HG02852 (cell line): ENCODE data around the gene CDK5R1.

Experiments
- ATAC-seq: cut with Tn5 transposase; IDR thresholded peaks from one replicate; pipeline ENCODE4 v1.9.1; 2021; ENCODE audit warnings: mild to moderate bottlenecking, moderate library complexity; ENCODE audit not compliant: unreplicated experiment

CDK5R1 gene

DNA sequence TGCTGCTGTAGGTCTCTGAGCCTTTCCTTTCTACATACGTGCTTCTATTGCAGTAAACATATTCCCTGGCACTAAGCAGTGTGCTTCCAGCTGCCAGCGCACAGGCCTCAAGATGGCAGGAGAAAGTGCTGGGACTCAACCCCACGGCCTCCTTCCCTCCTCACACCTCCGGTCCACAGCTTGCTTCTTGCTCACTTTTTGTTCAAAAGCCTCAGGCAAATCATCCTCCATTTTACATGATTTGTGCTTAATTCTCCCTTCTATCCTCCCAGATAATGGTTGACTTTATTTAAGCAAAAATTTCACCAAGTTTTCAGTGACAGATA lies 5.4 kb downstream of the CDK5R1 start:
- ATAC-seq = no peak

DNA sequence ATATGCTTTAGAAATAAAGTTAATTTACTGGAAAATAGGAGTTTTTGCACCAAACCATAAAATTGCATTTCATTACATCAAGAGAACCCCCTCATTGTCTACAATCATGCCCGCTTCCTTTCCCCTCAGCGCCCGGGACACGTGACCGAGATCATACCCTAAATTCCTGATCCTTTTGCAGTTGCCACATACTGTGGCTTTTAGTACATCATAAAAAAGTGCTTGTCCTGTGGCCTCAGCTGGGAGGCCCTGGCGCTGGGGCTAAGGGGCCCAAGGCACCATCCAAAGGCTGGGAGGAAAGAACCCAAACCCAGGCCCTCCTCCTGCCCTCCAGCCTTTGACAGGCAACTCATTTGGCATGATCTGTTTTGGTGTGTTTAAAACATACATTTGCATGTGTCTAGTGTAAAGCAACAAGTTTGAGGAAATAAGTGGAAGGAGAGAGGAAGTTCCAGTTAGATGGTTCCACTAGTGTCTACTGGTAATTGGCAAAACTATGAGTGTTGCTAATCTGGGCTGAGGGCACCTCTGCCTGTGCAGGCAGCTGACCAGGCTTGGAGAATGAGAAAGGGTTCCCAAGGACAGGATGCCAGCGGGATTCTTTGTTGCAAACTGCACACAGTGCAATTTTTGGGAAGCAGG lies 6.0 kb downstream of the CDK5R1 start:
- ATAC-seq = no peak

DNA sequence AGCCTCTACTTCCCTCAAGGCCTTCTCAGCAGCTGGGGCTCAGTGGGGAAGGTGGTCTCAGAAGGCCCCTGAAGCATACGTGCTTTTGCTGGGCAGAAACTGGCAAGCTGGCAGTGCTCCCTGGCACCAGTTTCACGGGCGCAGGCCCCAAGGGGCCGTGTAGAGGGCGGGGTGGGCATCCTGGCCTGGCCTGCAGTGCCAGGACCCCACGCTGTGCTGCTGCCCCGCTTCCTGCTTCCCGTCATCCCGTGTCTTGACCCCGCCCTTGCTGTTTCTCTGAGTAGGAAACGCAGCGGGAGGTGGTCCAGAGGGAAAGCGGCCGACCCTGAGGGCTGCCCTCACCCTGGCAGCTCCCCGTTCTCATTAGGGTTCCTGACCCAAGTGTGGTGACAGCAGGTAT lies 6.8 kb downstream of the CDK5R1 start:
- ATAC-seq = no peak

DNA sequence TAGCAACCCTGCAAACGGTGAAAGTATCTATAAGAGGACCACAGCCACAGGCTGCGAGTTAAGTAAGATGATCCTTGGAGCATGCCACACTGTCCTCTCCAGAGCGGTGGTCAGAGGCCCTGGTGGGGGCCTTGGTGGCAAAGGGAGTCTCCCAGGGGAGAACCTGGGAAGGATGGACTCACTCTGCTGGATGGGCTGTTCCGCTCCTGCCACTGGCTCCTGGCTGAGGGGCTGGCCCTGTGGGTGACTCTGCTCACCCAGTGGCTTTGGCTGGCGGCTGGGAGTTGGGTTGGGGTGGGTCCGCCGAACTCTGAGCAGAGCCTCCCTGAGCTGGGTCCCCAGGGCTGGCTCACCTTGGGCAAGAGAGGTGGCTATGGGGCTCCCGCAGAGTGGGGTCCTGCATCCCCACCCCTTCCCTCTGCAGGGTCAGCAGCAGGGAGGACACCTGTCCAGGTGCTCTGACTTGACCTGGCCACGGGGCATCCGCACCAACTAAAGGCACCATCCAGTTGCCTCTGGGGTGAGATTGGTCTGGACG lies 7.3 kb downstream of the CDK5R1 start:
- no peak for ATAC-seq

DNA sequence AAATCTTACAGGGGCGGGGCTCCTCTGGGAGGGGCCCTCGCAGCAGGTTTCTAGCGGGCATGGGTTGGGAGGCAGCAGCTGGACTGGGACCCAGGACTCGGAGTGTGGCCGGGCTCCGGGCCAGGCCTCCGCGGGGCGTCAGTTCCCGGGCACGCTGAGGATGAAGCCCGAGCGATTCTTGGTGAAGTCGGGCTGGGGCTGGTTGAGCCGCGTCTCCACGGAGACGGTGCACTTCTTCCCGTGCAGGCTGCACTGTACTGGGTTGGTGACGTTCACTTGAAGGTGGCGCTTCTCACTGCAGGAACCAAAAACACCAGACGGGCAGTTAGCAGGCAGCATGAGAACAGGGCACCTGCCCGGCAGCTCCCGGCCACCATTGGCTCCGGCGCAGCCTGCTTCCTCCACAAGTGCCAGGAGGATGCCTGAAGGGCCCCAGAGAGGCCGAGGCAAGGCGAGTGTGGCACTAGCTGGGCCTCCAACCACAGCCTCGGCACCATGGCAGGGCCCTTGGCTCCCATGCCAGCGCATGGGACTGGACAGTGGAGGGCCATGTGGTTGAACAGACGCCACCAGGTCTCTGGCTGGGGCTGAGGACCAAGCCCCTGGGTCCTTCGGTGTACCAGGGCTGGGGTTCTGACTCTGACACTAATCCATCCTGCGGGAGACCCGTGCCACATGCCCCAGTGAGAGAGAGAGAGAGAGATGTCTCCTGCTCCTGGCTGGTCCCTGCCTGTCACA lies 8.0 kb downstream of the CDK5R1 start:
- ATAC-seq = no peak

DNA sequence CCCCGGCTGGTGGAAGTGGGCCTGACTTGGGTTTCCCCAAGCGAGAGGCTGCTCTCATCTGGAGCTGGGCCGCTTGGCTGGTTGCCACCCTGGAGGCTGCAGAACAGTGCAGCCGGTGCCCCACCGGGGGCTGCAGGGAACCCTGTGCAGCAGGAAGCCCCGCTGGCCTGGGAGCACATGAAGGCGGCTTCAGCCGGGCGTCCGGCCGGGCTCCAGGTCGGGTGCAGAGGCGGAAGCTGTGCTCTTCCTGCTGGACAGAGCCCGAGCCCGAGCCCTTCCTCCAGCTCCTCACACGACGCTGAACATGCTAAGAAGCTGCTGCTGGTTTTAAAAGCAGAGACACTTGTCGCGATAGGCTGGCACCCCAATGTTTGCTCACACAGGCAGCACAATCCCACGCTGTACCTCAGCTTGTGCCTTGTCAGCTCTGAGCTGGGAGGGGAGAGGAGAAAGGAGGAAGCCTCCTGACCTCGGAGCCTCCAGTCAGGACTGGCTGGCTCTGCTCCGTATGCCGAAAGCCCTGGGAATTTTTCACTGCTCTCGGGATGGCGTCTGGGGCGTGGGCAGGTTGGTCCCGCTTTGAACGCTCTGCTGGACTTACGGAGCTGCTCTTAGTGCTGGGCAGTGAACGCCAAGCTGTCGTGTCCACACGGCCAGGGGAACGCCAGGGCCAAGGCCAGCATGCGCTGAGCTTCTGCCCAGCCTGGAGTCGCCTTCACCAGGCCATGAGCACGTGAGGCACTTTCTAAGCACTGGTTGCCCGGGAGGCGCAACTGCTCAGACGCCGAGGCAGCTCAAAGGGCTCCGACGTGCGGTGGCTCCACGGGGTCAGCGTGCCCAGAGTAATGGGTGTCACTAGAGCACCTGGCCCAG lies 8.8 kb downstream of the CDK5R1 start:
- no peak for ATAC-seq

DNA sequence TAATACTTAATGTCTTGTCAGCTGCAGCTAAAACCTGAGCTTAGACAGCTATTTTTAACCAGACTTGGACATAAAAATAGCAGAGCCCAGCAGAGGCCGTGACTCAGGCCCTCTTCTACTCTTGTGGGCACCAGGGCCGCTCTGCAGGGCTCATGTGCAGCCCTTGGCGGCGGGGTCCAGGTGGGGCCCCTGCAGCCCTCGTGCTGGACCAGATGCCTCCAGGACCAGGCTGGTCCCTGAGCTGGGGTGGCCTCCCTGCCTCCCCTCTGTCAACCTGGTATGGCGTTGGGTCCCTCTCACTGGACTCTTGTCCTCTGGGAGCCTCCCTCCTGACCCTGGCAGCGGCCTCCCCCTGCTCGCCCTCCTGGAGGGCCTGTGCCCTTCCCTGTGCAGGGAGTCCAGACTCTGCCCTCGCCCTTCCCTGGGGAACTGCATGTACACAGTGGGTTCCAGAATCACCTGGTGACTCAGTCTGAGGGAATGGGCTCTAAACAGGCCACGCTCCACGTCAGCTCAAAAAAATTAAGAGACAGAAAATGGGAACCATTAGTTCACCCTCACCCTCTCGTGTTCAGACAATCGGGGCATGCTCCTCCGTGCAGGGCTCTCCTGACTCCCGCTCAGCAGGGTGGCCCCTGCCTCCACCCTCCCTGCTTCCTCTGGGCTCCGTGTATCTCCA lies 9.7 kb downstream of the CDK5R1 start:
- no peak for ATAC-seq

DNA sequence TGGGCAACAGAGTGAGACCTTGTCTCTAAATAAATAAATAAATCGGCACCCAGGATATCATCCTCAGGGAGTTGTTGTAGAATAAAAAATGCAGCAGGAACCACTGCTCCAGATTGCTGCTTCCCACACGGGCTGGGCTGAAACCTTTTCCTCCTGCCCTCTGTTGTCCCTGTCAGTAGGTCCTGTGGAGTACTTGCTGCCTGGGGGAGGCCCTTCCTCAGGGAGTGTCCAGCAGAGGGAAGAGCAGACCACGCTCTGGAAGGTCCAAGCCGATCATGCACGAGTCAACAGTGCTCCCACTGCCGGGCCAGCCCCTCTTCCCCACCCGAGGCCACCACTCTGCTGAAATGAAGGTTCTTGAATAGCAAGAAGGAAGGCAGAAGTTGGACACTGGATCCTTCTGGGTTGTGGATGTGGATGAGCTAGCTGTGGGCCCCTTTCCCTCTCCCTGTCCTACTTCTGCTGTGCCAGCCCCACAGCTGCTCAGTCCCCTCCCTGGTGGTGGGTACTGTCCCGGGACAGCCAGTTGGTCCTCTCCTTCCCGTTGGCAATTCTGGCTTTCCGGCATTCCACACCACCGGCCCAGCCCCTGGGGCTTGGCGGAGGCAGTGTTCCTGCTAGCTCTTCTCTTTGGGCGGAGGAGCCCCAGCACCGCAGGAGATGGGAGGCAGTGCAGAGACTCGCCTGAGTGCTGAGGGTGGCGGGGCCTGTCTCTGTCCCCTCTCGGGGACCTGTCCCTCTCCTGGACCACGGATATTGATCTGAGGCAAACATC lies 10.8 kb downstream of the CDK5R1 start:
- ATAC-seq = no peak

DNA sequence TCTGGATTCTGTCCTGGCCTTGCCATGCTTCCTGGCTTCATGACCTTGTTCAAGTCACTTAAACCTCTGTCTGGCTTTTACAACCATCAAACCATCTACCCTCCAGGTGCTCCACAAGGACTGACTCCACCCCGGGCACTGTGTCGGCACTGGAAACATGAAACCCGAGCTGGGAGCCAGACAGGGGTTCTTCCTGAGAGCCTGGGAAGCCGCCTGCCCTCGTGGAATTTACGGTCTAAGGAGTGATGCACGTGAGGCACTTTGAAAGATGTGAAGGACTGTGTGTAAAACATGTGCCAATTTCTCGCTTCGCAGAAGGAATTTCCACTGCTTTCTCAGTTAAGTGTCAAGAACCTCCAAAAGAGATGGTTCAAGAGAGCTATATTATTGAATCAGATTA lies 11.6 kb downstream of the CDK5R1 start:
- no peak for ATAC-seq

DNA sequence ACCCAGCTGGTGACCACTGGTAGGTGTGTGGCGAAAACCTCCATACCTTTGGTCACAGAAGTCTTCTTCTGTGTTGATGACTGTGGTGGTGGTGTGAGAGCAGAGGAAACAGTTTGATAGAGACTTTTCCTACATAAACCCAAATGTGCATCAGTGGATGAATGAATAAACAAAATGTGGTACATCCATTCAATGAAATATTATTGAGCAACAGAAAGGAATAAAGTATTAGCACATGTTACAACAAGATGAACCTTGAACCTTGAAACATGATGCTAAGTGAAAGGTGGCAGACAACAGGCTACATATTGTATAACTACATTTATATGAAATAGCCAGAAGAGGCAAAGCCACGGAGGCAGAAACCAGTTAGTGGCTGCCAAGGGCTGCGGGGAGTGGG lies 15.2 kb downstream of the CDK5R1 start:
- ATAC-seq = no peak

DNA sequence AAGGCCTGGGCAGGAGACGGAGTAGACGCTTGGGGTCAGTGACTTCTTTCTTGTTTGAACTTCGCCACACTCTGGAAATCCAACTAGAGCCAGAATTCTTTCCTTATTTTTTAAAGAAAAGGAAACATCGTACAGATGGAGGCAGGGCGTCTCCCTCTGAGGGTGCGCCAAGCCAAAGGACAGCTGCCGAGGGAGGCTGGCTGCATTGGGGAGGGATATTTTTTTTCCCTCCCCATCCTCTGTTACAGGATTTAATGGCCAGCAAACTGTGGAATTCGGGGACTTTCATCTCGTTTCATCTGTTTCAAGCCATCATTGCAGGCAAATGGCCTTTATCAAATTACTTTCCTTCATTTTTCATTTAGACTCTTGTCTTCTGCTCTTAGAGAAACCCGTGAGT lies 15.9 kb downstream of the CDK5R1 start:
- ATAC-seq = no peak

DNA sequence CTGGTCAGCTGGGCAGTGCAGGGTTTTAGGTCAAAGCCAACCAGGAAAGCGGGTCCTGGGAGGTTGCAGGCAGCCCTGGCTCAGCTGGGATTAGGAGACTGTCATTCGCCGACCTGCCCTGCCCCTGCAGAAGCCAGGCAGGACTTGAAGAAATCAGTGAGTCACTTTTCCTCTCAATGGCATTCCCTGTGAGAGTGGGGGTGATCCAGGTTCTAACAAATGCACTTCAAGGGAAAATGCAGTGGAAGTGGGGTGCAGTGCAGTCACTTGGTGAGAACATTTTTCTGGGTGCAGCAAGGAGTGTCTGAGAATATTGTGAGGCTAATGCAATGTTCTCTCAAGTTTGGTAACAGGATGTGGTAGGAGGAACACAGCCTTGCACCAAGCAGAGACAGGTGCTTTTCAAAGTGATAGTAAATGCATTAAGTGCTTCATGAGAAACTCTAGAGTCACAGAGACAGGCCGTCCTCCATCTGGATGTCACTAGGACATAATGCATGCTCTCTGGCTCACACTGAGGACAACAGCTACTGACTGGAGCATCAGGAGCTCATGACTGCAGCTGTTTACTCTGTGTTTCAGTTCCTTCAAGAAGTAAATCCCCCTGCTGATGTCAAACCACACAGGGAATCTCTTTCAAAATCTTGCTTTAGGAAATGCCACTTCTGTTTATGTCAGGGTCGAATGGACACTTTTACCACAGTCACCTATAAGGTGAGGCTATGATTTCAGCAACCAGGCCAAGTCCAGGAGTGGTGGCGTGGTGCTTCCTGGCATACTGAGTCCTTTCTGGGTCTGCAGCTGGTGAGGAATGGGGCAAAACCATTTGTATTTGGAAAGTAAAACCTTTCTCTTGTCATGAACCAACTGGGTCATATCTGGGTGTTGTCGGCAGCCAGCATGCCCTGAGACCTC lies 16.7 kb downstream of the CDK5R1 start:
- peak; percentile 90 for ATAC-seq

DNA sequence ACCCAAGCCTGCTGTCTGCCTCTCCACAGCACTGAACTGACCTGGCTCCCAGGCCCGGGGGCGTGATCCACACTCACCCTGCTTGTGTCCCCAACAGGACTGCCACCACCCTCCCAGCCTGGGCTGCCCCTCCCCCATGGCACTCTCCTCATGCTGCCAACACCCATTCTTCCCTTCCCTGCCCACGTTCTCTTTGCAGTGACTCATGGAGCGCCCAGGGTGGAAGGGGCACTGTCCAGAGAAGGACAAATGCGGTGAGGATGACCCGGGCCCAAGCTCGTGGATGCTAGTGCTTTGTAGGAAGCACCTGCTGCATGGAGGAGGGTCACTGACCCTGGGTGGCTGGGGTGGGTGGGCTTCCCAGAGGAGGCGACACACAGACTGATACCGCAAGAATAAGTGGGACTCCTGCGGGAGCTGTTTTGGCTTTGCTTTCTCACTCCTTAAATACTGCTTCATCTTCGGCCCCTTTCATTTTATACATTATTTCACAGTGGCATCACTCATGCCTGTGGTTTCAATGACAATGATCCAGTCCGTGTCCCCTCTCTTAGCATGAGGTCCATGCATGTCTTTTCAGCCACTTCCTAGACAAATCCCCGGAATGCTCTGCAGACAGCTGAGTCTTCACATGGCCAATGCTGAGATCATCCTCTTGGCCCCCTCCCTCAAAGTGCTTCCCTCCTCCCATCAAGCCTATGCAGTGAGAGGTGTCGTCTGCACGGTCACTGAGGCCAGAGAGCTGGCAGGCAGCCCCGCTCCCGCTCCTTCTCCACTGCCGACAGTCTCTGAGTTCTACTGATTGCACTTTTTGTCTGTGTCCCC lies 17.6 kb downstream of the CDK5R1 start:
- ATAC-seq = no peak

DNA sequence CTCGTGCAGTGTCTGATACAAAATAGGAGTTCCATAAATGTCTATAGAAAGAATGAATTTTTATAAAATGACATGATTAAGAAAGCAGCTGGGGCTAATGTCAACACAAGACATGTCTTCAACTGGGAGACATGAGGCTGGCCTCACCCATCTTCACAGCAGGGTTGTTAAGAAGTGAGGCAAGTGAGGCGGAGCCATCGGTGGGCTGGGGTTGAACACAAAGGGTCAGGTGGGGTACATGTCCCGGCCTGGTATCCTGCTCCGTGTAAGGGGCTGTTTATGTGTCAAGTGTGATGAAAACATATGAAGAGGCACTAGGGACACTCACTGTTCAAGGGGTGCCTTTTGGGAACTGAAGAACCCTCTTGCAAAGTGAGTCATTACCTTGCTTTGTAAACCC lies 22.1 kb downstream of the CDK5R1 start:
- ATAC-seq = no peak

DNA sequence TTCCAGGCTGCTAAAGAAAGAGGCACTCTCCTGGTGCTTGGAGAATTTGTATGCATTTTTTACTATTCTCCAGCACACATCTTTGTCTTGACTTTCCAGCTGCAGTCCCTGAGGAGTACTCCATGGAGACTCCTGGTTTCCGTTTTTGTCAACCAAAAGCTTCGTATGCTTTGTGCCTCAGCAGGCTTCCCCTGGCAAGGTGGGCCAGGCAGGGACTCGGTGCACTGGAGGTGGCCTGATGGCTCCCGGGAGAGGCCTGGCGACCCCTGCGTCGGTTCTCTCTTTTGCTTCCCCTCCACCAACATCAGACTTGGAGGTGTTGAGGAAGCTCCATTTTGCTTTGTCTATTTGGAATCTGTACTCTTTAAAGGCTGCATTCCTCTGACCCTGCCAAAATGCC lies 23.7 kb downstream of the CDK5R1 start:
- no peak for ATAC-seq

DNA sequence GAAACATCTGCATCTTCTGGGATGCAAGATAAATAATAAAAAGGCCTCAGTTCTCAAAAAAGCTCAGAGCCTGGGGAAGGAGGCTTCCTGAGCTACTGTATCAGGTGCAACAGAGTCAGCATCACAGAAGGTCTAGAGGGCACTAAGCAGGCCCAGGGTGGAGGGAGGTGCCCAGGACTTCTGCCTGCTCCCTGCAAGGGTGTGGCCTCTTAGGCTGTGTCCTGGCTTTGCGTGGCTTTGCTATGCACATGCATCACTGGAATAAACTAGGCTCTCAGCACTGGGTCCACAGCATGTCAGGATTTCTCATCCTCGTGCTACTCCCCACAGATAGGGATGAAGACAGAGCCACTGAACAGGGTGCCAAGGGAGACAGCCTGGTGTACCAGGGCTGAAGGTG lies 25.5 kb downstream of the CDK5R1 start:
- no peak for ATAC-seq

DNA sequence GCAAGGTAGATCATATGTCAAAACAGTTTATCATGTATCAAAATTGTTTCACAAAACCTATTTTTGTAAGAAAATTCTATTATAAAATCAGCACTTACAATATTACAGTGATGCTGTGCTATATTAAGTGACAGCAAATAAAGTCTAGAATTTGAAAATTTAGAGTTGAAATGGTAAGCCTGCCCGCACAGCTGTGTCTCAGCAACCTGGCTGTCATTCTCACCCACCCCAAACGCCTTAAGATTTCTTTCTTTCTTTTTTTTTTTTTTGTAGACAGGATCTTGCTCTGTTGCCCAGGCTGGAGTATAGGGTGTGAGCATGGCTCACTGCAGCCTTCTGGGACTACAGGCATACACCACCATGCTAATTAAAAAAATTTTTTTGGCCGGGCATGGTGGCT lies 26.8 kb downstream of the CDK5R1 start:
- ATAC-seq = no peak

DNA sequence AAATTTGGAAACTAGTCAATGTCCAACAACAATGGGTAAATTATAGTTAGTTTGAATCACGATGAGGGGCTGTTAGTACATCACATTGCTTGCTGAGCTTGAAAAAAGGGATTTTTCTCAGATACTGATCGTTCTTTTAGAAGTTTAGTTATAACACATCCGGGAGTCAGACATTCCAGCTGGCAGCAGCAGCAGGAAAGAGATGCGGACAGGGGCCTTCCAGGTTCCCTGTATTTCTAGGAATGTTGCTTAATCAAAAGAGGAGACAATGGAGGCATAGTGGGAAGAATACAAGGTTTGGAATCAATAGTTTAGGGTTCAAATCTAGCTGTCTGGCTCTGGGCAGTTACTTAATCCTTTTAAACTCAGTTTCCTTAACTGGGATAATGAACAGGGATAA lies 27.8 kb downstream of the CDK5R1 start:
- no peak for ATAC-seq
